Stimulated activated CD8-positive, alpha-beta memory T cell treated with anti-CD3 and anti-CD28 coated beads, Interleukin-2, amount 100 ng/mL, for 1 hour (primary cell): ENCODE measurements around the gene SFXN4.
"Not testable (repeated sequence)": the region's sequence is repeated elsewhere in the genome, so short reads cannot be mapped to it uniquely, and the experiment has no call there.

ENCODE experiments used
- DNase-seq, 2 donors: peaks; one replicate each; pipeline ENCODE4 v3.0.0-alpha.2; 2020; ENCODE audit warnings: low read depth in 2 of 2

The SFXN4 gene

DNA sequence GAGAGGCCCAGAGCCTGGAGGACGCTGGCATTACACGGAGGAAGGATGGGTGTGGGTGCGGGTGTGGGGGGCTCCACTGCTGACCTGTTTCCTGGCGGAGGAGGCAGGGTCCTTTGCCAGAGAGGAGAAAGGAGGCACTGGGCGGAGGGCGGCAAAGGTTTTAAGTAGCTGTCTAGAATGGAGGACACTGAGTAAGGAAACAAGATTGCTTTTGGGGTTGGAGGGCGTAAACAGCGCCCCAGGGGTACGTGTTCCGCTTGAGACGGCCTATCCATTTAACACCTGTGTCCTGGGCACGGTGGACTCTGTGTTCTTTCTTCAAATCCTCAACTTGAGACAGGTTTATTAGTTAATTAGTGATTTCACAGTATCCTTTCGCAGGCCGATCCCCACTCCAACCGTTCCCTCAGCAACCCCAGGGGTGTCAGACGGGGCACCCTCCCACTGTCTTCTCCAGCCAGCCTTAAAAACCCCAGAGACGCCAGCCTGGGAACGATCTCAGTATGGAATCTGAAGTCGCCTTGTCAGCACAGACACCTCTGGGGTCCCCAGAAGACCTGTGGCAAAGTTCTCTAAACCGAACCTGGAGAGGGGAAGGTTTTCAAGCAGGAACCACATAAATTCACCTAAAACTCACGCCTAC is 24.8 kb downstream of the SFXN4 start:
- DNase-seq: no peak

DNA sequence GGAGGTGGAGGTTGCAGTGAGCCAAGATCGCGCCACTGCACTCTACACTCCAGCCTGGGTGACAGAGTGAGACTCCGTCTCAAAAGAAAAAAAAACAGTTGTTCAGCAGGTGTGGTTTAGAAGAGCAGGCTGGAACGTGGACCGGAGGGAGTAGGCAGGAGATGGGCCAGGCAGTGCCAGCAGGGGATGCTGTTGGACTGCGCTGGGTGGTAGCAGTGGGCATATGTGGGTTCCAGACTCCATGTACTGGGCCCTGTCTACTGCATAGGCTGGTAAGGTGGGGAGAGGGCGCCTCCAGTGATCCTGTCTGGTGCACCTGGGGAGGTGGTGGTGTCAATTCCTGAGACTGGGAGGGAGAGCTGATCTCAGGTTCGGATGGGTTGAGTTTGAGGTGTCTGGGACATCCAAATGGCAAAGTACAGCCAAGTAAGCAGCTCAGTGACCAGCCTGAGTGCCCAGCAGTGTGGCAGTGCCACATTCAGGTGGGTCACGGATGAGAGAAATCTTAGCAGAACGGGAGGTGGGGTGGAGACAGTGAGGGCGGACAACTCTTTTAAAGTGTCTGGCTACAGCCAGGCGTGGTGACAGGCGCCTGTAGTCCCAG is 25.9 kb downstream of the SFXN4 start:
- peak; percentile 5 to 18 for DNase-seq

DNA sequence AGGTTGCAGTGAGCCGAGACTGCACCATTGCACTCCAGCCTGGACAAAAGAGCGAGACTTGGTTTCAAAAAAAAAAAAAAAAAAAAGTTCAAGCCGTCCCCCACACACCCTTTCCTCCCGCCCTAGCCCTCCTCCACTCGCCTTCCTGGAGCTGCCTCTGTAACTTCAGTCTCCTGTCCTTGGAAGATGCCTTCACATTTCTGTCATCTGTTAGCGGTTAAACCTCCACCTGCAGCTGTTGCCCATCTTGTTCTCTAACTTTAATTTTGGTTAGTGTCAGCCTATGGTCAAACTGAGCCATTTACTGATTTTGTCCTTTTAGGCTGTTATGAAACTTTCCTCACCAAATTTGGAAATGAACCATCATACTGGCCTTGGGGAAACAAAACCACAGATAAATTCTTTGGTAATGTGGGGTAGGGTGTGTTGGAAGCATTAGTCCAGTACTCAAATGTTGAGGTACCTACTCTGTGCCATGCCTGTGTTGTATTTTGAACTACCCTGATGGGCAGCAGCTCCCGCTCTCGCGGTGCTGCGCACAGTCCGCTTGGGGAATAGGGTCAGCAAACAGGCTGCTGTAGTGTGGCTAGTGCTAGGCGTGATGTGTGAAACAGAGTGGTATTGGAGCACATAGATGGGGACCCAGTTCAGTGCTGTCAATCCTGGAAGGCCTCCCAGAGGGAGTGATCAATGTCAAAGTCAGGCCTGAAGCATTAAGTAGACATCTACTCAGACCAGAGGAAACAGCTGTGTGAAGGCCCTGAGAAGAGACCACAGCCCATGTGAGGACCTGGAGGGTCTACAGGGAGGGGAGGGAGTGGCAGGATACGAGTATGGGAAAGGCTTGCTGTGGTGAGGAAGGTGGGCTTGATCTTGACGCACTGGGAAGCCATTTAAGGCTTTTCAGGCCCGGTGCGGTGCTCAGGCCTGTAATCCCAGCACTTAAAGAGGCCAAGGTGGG is 26.9 kb downstream of the SFXN4 start:
- no peak for DNase-seq

DNA sequence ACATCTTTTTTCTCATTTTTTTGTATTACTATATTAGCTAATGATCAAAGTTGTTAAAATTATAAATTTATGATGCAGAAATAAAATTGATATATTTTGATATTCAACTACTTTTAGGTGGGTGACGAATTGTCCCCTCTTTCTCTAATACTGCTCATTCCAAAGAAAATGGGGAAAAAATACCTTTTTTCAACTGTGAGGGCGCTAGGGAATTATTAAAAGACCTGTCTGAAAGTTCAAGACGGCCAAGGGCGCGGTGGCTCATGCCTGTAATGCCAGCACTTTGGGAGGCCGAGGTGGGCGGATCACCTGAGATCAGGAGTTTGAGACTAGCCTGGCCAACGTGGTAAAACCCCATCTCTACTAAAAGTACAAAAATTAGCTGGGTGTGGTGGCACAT is 27.6 kb downstream of the SFXN4 start:
- not testable (repeated sequence) for DNase-seq

DNA sequence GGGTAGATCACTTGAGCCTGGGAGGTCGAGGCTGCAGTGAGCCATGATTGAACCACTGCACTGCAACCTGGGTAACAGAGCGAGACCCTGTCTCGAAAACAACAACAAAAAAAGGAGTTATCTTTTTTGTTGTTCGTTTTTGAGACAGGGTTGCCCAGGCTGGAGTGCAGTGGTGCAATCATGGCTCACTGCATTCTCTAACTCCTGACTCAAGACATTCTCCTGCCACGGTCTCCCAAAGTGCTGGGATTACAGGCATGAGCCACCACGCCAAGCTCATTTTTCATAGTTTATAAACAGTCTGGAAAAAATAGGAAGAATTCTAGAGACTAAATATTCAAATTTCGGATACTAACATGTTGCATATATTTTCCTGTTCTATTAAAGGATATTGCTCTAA is 29.4 kb downstream of the SFXN4 start:
- no peak for DNase-seq

DNA sequence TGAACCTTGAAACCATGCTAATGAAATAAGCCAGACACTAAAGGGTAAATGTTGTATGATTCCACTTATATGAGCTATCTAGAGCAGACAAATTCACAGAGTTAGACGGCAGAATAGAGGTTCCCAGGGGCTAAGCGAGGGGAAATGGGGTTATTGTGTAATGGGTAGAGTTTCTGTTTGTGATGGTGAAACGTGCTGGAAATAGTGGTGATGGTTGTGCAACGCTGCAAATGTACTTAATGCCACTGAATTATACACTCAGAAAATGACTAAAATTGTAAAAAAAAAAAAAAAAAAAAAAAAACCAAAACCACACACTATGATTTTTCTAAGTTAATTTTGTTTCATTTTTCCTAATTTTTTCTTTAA is 30.0 kb downstream of the SFXN4 start:
- no peak for DNase-seq

DNA sequence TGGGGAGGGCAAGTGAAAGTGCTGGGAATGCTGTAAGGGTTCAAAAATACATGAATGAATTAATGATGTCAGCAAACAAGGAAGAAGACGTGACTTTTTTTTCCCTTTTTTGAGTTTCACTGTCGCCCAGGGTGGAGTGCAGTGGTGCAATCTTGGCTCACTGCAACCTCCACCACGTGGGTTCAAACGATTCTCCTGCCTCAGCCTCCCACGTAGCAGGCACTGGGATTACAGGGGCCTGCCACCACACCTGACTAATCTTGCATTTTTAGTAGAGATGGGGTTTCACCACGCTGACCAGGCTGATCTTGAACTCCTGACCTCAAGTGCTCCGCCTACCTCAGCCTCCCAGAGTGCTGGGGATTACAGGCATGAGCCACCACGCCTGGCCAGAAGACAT is 31.6 kb downstream of the SFXN4 start:
- DNase-seq: no peak

DNA sequence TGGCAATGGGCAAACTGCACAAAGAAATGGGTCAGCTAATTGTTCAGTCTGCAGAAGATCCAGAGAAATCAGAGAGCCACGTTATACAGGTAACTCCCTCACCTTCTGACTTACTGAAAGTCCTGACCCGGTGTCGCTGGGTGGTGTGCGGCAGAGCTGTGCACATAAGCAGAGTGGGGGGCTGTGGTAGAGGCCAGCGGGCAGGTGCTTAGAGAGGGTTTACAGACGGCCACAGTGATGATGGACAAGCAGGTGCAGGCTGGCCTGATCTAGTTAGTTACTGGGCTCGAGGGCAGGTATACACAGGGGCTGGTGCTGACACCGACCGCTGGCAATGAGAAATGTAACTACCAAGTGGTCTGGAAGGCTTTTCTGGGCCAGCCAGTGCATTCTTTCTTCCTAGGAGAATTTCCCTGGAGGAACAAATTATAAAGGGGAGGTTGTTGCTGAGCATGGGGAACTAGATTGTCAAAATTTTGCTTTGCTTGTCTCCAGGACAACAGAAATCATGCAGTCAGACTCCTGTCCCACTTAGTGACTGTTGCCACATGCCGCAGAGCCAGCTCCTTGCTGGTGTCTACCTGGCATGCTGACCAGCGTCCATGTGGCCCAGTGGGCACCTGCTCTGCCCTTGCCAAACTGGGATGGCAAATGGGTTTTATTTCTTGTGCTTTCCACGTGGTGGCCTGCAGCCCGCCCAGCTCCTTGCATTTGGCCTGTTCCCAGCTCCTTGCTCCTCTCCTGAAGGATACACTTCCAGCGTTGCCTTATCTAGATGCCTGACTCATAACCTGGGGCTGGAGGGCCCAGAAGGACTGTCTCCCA is 32.8 kb downstream of the SFXN4 start:
- DNase-seq: no peak

DNA sequence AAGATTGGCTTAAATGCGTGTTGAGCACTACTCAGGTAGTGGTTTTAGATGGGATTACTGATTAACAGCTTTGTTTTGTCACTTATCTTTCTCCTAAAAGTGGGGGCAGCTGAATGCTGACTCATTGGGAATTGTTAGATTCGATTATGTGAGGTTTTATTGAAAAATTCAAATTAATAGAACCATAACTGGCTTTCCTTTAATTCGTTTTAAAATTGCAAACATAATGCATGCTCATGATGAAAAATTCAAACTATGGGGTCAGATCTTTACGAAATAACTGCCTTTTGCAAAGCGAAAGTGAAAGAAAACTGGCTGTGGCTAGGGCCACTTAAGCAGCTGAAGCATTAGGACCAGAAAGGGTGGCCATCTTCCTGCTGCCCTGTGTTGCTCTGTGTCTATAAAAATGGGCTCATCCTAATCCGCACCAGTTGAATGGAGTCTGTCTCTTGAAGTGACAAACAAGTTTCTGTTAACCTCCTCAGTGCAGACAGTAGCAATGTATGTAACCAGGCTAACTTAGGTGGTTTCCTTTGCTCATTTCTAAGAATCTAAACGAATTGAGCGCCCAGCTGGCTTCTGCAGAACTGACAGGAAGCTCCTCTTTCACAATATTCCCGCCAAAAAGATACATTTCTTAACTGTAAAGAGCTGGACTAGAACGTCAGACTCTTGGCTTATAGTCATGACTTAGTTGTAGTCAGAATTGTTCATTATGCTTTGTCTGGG is 33.8 kb downstream of the SFXN4 start:
- no peak for DNase-seq

DNA sequence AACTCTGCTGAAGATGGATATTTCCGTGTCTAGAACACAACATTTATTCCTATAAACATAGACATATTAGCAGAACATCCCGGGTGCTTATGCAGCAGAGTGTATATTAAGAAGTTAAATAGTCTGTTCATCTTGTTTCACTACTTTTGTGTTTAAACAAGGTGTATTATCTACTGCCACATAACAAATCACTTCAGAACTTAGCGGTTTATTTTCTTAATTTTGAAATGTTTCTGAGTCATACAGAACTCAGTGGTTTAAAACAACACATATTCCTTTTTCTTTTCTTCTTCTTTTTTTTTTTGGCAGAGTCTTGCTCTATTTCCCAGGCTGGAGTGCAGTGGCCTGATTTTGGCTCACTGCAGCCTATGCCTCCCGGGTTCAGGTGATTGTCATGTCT is 35.8 kb downstream of the SFXN4 start:
- no peak for DNase-seq

DNA sequence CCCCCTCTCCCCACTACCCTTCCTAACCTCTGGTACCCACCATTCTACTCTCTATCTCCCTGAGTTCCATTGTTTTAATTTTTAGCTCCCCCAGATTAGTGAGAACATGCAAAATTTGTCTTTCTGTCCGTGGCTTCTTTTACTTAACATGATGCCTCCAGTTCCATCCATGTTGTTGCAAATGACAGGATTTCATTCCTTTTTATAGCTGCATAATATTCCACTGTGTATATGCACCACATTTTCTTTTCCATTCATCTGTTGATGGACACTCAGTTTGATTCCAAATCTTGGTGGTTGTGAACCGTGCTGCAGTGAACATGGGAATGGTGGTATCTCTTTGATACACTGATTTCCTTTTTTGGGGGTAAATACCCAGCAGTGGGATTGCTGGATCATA is 39.6 kb downstream of the SFXN4 start:
- no peak for DNase-seq

DNA sequence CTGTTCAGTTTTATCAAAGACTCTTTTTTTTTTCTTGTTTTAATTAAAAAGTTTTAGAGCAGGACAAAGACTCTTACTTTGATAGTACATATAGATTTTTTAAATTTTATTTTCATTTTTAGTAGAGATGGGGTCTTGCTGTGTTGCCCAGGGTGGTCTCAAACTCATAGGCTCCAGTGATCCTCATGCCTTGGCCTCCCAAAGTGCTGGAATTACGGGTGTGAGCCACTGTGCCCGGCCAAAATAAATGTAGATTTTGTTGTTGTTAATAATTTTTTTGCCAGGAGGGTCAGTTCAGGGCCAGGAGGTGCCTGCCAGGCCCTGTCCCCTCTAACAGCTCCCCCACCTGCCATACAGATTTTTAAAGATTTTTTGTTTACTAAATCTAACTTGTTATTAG is 44.6 kb downstream of the SFXN4 start:
- no peak for DNase-seq

DNA sequence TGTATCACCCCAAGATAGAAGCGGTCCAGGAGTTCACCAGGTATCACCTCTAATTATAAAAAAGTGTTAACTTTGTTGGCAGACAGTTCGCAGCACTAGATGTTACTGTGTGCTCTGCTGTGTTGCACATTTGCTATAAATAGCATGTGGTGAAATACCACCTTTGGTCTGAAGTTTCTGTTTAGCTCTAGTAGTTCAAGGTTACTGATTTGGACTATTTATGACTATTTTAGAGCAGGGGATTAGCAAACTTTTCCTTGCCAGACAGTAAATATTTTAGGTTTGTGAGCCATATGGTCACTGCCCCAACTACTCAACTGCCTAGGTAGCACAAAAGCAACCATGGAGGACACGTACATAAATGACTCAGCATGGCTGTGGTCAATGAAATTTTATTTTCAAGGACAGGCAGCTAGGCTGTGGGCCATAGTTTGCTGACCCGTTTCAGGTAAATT is 45.1 kb downstream of the SFXN4 start:
- no peak for DNase-seq

DNA sequence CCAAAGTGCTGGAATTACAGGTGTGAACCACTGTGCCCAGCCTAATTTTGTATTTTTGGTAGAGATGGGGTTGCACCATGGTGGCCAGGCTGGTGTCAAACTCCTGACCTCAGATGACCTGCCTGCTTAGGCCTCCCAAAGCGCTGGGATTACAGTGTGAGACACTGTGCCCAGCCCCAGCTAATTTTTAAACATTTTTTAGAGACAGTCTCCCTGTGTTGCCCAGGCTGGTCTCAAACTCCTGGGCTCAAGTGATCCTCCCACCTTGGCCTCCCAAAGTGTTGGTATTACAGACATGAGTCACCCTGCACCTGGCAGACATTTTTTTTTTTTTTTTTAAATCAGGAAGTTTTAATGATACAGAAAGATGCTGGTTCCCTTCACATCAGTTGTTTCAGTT is 46.1 kb downstream of the SFXN4 start:
- DNase-seq: no peak

DNA sequence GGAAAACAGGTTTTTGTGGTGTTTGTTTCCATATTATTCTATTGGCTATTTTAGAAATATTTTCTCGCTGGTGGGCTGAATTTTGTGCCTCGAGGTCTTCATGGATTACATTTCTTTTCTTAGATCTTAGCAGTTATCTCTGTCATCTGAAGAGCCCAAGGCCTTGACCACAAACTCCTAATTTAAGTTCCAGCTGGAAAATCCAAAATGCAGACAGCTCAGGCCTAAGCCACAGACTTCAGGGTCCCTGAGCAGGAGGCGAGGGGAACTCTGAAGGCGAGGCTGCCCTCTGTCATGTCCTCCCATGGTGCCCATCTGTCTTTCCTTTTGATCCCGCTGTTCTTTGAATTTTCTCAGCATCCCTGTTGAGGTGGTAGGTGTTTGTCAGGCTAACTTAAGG is 47.3 kb downstream of the SFXN4 start:
- no peak for DNase-seq

DNA sequence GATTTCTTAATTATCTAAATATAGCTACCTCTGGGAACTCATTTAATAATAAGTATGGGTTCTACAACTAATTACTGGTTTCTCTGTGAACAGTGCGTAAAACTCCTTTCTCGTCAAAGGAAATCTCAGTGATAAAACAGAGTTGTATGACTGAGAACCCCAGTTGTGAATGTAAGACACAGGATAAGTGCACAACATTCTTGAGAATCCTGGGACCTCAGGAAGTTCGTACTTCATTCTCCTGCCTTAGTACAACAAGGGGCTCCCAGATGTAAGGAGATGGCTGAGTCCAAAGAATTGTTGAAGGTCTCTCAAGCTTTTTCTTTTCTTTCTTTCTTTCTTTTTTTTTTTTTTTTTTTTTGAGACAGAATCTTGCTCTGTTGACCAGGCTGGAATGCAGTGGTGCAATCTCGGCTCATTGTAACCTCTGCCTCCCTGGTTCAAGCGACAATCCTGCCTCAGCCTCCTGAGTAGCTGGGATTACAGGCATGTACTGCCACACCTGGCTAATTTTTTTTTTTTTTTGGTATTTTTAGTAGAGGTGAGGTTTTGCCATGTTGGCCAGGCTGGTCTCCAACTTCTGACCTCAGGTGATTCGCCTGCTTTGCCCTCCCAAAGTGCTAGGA is 49.1 kb downstream of the SFXN4 start:
- no peak for DNase-seq

DNA sequence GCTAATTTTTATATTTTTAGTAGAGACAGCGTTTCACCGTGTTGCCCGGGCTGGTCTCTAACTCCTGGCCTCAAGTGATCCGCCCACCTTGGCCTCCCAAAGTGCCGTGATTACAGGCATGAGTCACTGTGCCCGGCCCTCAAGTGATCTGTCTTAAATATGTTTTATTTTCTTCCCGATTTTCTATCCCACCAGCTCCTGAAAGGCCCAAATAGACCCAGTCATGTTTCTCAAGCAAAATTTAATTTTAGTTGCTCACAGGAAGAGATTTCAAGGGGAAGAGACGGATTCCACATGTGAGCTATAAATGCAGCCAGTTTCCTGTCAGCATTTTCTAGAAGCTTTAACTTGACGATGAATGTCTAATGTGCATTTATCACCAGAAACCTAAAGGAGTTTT is 49.6 kb downstream of the SFXN4 start:
- no peak for DNase-seq

DNA sequence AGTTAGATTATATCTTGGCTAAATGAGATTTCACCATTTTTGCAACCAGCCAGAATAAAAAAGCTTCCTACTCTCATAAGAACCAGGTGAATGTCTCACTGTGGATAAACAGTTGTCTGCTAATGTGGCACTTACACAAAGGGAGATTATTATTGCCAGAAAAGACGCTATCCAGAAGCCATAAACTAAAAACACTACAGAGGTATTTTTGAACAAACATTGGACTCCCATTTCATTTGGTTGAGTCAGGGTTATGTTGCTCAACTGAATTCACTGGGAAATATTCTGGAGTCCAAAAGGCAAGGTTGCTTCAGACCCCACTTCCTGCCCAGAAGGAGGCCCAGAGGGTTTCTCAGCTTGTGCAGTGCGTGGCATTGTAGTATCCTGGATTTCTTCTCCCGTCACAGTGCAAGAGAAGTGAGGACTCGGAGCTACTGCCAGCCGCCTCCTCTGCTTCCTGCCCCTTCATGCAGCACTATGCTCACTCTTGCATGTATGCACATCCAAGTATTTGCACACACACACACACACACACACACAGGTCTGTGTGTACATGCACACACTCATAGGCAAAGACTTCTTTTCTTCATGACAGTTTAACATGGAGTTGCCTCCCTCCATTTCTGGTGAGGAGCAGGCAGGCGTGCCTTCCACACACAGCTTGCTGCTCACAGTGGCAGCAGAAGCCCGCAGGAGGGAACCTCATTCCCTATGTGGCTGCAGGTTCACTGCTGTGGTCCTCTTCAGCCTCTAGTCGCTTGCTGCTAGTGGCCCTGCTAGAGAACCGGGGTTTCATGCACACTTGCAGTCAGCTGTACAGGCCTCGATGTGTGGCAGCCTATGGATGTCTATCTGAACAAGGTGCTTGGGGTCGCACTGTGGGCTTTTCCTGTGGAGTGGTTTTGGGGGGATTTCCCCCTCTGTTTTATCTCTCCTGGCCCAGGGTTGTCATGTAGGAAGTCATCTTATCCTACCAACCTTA is 51.5 kb downstream of the SFXN4 start:
- no peak for DNase-seq

DNA sequence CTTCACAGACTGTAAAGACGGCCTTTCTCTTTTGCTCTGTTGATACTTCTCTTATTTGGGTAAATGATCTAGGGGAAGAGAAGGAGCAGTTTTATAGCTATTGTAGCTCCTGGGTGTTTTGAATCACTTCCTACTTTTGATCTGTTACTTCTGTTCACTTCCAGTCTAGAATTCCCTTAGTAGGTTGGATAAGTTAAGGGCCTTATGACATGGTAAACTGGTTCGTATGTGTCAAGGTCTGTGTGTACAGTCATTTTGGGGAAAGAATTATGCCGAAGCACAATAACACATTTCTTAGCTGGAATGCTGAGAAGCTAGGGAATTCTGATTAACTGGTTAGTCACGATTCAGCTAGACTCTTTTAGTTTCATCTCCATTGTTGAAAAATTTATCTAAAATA is 53.5 kb downstream of the SFXN4 start:
- DNase-seq: no peak

DNA sequence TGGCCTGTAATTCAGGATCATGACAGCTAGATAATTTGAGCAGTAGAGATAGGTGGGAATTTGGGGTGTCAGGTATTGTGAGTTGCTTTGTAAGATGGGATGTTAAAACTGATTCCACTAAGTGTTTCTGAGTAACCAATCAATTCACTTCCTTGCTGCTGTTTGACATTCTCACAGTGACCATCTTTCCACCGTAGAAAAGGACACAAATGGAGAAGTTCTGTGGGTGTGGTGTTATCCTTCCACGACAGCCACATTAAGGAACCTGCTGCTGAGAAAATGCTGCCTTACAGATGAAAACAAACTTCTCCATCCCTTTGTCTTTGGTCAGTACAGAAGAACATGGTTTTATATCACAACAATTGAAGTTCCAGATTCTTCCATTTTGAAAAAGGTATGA is 57.7 kb downstream of the SFXN4 start:
- not testable (repeated sequence) for DNase-seq
